DND-41 (cell line): Measurements from ENCODE around the gene PRKG2.
"Not testable (repeated sequence)": the region's sequence is repeated elsewhere in the genome, so short reads cannot be mapped to it uniquely, and the experiment has no call there.

ENCODE experiments used
- ATAC-seq: fragments of 200-7000 bp; cut with Tn5 transposase; 3 replicates; pipeline ENCODE4 v1.9.1; 2021; ENCODE audit warnings: low read depth; ENCODE audit not compliant: insufficient read depth
- DNase-seq: peaks from one replicate; pipeline ENCODE4 v3.0.0-alpha.2; 2020
- H2AFZ ChIP-seq: 2 replicates; pipeline ENCODE4 v1.6.0; 2012; ENCODE audit warnings: low read depth, low read length
- H3K27ac ChIP-seq: 2 replicates; pipeline ENCODE4 v1.5.1; 2012; ENCODE audit warnings: low read length, inconsistent platforms
- H3K27me3 ChIP-seq: fragments of 200-600 bp; sonication (generic); 2 replicates; pipeline ENCODE4 v1.6.0; 2012; ENCODE audit warnings: low read length, mild to moderate bottlenecking, inconsistent platforms; ENCODE audit not compliant: insufficient read depth, poor library complexity
- H3K36me3 ChIP-seq: 2 replicates; pipeline ENCODE4 v1.5.1; 2012; ENCODE audit warnings: low read length, inconsistent platforms; ENCODE audit not compliant: insufficient read depth
- H3K4me1 ChIP-seq: 2 replicates; pipeline ENCODE4 v1.5.1; 2012; ENCODE audit warnings: mild to moderate bottlenecking, low read length; ENCODE audit not compliant: insufficient read depth
- H3K4me2 ChIP-seq: 2 replicates; pipeline ENCODE4 v1.6.0; 2012; ENCODE audit warnings: mild to moderate bottlenecking, moderate library complexity, low read length, inconsistent platforms; ENCODE audit not compliant: insufficient read depth
- H3K4me3 ChIP-seq, 2 experiments: fragments of 200-600 bp in 1 of 2; shearing (Covaris generic) in 1 of 2; 2 replicates each; pipeline ENCODE4 v1.5.1; 2012 to 2016; ENCODE audit warnings: inconsistent platforms in 2 of 2, low read length in 2 of 2, mild to moderate bottlenecking in 2 of 2, low read depth in 1 of 2, moderate library complexity in 1 of 2
- H3K79me2 ChIP-seq: 2 replicates; pipeline ENCODE4 v1.6.0; 2012; ENCODE audit warnings: low read length, inconsistent platforms; ENCODE audit not compliant: insufficient read depth
- H3K9ac ChIP-seq: 2 replicates; pipeline ENCODE4 v1.6.0; 2012; ENCODE audit warnings: low read depth, mild to moderate bottlenecking, inconsistent platforms, low read length, moderate library complexity
- H3K9me3 ChIP-seq: 2 replicates; pipeline ENCODE4 v1.5.1; 2012; ENCODE audit warnings: low read length, moderate library complexity, mild to moderate bottlenecking, inconsistent platforms; ENCODE audit not compliant: insufficient read depth, severe bottlenecking
- H4K20me1 ChIP-seq: 2 replicates; pipeline ENCODE4 v1.6.0; 2012; ENCODE audit warnings: low read length; ENCODE audit not compliant: insufficient read depth
- CTCF ChIP-seq: IDR thresholded peaks from 2 replicates; pipeline ENCODE4 v1.5.1; 2012; ENCODE audit warnings: borderline replicate concordance, low read length, moderate library complexity, mild to moderate bottlenecking; ENCODE audit not compliant: poor library complexity, severe bottlenecking; ENCODE audit errors: extremely low read depth
- EZH2 ChIP-seq: IDR thresholded peaks from 3 replicates; pipeline ENCODE4 v1.6.1; 2012; ENCODE audit warnings: borderline replicate concordance, low read depth, mild to moderate bottlenecking, moderate library complexity, low read length, inconsistent platforms; ENCODE audit not compliant: severe bottlenecking

Gene PRKG2

GRCh38 chr4:81225252-81225651 lies 10.2 kb upstream of the PRKG2 start:
- Histone ChIP-seq H3K4me1 (no peaks in the 10 kb centered on the region), H3K4me2 (no peak overlapping the region), H3K79me2 (no peaks in the 10 kb centered on the region), H3K27me3 (no peaks in the 10 kb centered on the region), H3K27ac (no peak overlapping the region), H3K9ac (no peak overlapping the region), H3K9me3 (no peaks in the 10 kb centered on the region), H3K4me3 (no peak overlapping the region), H3K36me3 (no peaks in the 10 kb centered on the region), H4K20me1 (no peaks in the 10 kb centered on the region), H2AFZ (no peak overlapping the region)
- DNase-seq (no peak), ATAC-seq (no peak)
- no peak for TF ChIP-seq CTCF
- TF ChIP-seq EZH2 = no peak

DNA sequence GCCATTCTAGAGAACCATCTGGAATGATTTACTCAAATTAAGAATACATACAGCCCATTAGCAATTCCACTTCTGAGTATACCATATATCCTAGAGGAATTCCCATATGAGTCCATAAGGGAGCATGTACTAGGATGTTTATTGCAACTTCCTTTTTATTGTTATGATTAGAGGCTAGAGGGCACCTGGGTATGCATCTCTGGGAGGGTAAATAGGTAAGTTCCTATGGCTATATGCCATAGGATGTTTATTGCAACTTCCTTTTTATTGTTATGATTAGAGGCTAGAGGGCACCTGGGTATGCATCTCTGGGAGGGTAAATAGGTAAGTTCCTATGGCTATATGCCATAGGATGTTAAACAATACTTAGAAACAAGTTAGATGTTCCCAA lies 7.1 kb upstream of the PRKG2 start:
- H3K9ac ChIP-seq, ATAC-seq, H3K4me2 ChIP-seq, H4K20me1 ChIP-seq, DNase-seq, H3K4me3 ChIP-seq, H3K79me2 ChIP-seq, H3K9me3 ChIP-seq, H3K27me3 ChIP-seq, H2AFZ ChIP-seq, H3K36me3 ChIP-seq, H3K4me1 ChIP-seq, H3K27ac ChIP-seq: not testable (repeated sequence)

- TF ChIP-seq CTCF (no peak), EZH2 (no peak)
- Histone ChIP-seq H3K9me3 (no peaks in the 10 kb centered on the region), H3K36me3 (no peaks in the 10 kb centered on the region), H3K27ac (no peak overlapping the region), H3K27me3 (no peaks in the 10 kb centered on the region), H2AFZ (no peak overlapping the region), H4K20me1 (no peaks in the 10 kb centered on the region), H3K9ac (no peak overlapping the region), H3K79me2 (no peaks in the 10 kb centered on the region), H3K4me1 (no peaks in the 10 kb centered on the region), H3K4me3 (no peak overlapping the region), H3K4me2 (no peak overlapping the region)
- no peak for DNase-seq
- ATAC-seq = no peak
These were observed 6.5 kb upstream of the PRKG2 start for GRCh38 chr4:81221303-81222081.

GRCh38 chr4:81220271-81220670 lies 5.2 kb upstream of the PRKG2 start:
- ATAC-seq (no peak), DNase-seq (no peak)
- Histone ChIP-seq H2AFZ (no peak overlapping the region), H3K4me1 (no peaks in the 10 kb centered on the region), H3K27me3 (no peaks in the 10 kb centered on the region), H3K36me3 (no peaks in the 10 kb centered on the region), H3K9me3 (no peaks in the 10 kb centered on the region), H3K27ac (no peak overlapping the region), H3K4me3 (no peak overlapping the region), H3K79me2 (no peaks in the 10 kb centered on the region), H4K20me1 (no peaks in the 10 kb centered on the region), H3K9ac (no peak overlapping the region), H3K4me2 (no peak overlapping the region)
- no peak for TF ChIP-seq EZH2
- no peak for TF ChIP-seq CTCF
